Measurements from ENCODE around the gene CHST8.

CHST8 gene

DNA sequence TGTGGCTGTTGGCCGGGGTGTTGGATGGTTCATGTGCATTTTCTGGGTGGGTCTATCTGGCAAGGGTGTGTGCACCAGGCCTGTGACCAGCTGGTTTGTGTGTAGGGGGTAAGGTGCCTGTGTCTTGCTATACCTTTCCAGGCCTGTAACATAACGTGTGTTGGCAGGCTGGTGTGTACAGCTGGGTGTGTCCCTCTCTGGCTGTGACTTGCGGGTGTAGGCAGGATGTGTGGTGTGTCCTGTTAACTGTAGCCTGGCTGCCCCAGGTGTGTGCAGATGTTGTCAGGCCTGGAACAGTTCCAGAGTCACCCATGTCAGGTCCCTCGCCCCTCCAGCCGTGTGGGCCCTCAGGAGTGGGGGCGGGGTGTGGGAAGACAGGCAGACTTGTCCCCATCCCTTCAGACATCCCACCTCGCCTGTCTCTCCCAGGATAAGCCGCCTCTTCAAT, 184.7 kb downstream of the CHST8 start:
- ChIA-PET CTCF (interaction anchor here (1.3 kb wide), 1 partner anchor 9 kb away, joined by 3 read pairs; no protein-coding TSS in a partner anchor), POLR2A (no interaction called here)
- no peaks in the 10 kb centered on the region for H3K4me1 ChIP-seq (ENCODE audit: control extremely low read depth in 1 of 4, control insufficient read depth in 4 of 4, insufficient read depth in 4 of 4, low read length in 3 of 4)
- WGBS (ENCODE audit: insufficient coverage) = 93% methylated on average over 3 of the region's 8 CpGs
- H3K4me3 ChIP-seq (ENCODE audit: control insufficient read depth in 1 of 7, extremely low read depth in 1 of 7, insufficient read depth in 4 of 7, low read depth in 2 of 7, low read length in 6 of 7) = no peak overlapping the region
- H3K9me3 ChIP-seq (ENCODE audit: control extremely low read depth in 1 of 5, control insufficient read depth in 4 of 5, insufficient read depth in 2 of 5, low read depth in 1 of 5, low read length in 4 of 5) = no peaks in the 10 kb centered on the region
- no peak overlapping the region for H3K27ac ChIP-seq (ENCODE audit: insufficient read depth in 1 of 2, low read depth in 1 of 2, low read length in 2 of 2, poor library complexity in 1 of 2, severe bottlenecking in 2 of 2)
- peaks cover 0 to 80% (median 58%) of the 10 kb centered on the region in 4 experiments for H3K36me3 ChIP-seq (ENCODE audit: control insufficient read depth in 4 of 4, insufficient read depth in 4 of 4, low read length in 3 of 4)
- H3K27me3 ChIP-seq (replicated peaks in 2 of 5; ENCODE audit: control insufficient read depth in 4 of 5, insufficient read depth in 5 of 5, low read length in 4 of 5) = no peaks in the 10 kb centered on the region
- DNase-seq = no peak

DNA sequence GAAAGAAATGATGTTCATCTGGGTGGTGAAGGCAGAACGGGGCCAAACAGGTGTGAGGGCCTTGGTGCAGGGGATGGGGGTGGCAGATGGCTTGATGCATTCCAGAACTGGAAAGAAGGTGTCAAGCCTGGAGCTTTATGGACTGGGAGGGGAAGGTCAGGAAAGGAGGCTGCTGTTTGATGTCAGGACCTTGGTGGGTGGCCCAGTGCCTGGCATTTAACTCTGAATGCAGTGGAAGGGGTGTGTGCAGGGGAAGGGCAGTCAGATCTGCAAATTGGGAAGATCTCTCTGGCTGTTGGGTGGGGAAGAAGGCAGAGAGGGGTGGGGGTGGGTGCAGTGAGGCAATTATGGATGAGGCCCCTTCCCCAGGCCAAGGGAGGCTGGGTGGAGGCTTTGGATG, 186.6 kb downstream of the CHST8 start:
- Histone ChIP-seq H3K27ac (ENCODE audit: insufficient read depth in 1 of 2, low read depth in 1 of 2, low read length in 2 of 2, poor library complexity in 1 of 2, severe bottlenecking in 2 of 2) (no peak overlapping the region), H3K27me3 (replicated peaks in 2 of 5; ENCODE audit: control insufficient read depth in 4 of 5, insufficient read depth in 5 of 5, low read length in 4 of 5) (no peaks in the 10 kb centered on the region), H3K36me3 (ENCODE audit: control insufficient read depth in 4 of 4, insufficient read depth in 4 of 4, low read length in 3 of 4) (peaks cover 0 to 77% (median 59%) of the 10 kb centered on the region in 4 experiments), H3K9me3 (ENCODE audit: control extremely low read depth in 1 of 5, control insufficient read depth in 4 of 5, insufficient read depth in 2 of 5, low read depth in 1 of 5, low read length in 4 of 5) (no peaks in the 10 kb centered on the region), H3K4me3 (ENCODE audit: control insufficient read depth in 1 of 7, extremely low read depth in 1 of 7, insufficient read depth in 4 of 7, low read depth in 2 of 7, low read length in 6 of 7) (no peak overlapping the region), H3K4me1 (ENCODE audit: control extremely low read depth in 1 of 4, control insufficient read depth in 4 of 4, insufficient read depth in 4 of 4, low read length in 3 of 4) (peaks cover 0 to 7% (median 0%) of the 10 kb centered on the region in 4 experiments)
- 100% methylated on average over 1 of the region's 1 CpG for WGBS (ENCODE audit: insufficient coverage)
- DNase-seq = no peak
- ChIA-PET CTCF (no interaction called here), POLR2A (no interaction called here)

DNA sequence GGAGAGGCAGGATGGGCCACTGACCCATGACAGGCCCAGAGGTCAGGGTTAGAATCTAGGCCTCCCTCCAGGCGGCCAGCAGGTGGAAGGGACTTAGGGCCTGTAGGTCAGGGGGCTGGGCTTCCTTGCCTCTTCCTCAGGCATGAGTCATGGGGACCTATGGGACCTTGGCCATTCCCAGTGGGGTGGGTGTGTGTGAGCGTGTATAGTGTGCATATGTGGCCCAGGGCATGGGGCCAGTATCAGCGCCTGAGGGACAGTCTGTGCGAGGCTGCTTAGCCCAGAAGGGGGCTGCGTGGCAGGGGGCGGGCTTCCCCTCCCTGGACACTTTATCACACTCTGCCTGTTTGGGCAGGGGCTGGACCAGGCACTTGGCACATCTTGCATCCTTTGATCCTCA, 188.2 kb downstream of the CHST8 start:
- 96% methylated on average over 6 of the region's 6 CpGs for WGBS (ENCODE audit: insufficient coverage)
- Histone ChIP-seq H3K4me1 (ENCODE audit: control extremely low read depth in 1 of 4, control insufficient read depth in 4 of 4, insufficient read depth in 4 of 4, low read length in 3 of 4) (peaks cover 0 to 7% (median 0%) of the 10 kb centered on the region in 4 experiments), H3K27me3 (replicated peaks in 2 of 5; ENCODE audit: control insufficient read depth in 4 of 5, insufficient read depth in 5 of 5, low read length in 4 of 5) (no peaks in the 10 kb centered on the region), H3K4me3 (ENCODE audit: control insufficient read depth in 1 of 7, extremely low read depth in 1 of 7, insufficient read depth in 4 of 7, low read depth in 2 of 7, low read length in 6 of 7) (no peak overlapping the region), H3K27ac (ENCODE audit: insufficient read depth in 1 of 2, low read depth in 1 of 2, low read length in 2 of 2, poor library complexity in 1 of 2, severe bottlenecking in 2 of 2) (no peak overlapping the region), H3K9me3 (ENCODE audit: control extremely low read depth in 1 of 5, control insufficient read depth in 4 of 5, insufficient read depth in 2 of 5, low read depth in 1 of 5, low read length in 4 of 5) (no peaks in the 10 kb centered on the region), H3K36me3 (ENCODE audit: control insufficient read depth in 4 of 4, insufficient read depth in 4 of 4, low read length in 3 of 4) (peaks cover 0 to 67% (median 49%) of the 10 kb centered on the region in 4 experiments)
- ChIA-PET POLR2A (no interaction called here), CTCF (interaction anchor here (1.2 to 1.5 kb wide), 2 partner anchors 9 to 15 kb away, joined by 3 read pairs; no protein-coding TSS in a partner anchor)
- DNase-seq = no peak

DNA sequence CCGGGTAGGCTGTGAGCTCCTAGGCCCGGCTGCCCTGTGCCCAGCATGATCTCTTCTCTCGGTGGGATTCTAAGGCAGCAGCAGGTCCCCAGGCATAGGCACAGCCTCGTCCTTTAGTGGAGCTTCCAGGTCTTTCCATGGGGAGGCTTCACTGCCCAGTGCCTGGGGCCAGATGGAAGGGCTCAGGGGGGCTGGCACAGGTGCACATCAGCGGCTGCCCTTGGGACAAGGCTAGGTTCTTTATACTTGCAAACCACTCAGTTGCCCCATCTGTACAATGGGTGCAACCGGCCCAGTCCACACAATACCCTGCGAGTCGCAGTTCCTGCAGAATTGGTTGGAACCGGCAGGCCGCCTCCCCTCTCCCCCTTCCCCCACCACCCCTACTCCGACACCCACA, 189.1 kb downstream of the CHST8 start:
- DNase-seq = no peak
- Histone ChIP-seq H3K27ac (ENCODE audit: insufficient read depth in 1 of 2, low read depth in 1 of 2, low read length in 2 of 2, poor library complexity in 1 of 2, severe bottlenecking in 2 of 2) (no peak overlapping the region), H3K9me3 (ENCODE audit: control extremely low read depth in 1 of 5, control insufficient read depth in 4 of 5, insufficient read depth in 2 of 5, low read depth in 1 of 5, low read length in 4 of 5) (no peaks in the 10 kb centered on the region), H3K36me3 (ENCODE audit: control insufficient read depth in 4 of 4, insufficient read depth in 4 of 4, low read length in 3 of 4) (peaks cover 0 to 60% (median 44%) of the 10 kb centered on the region in 4 experiments), H3K4me1 (ENCODE audit: control extremely low read depth in 1 of 4, control insufficient read depth in 4 of 4, insufficient read depth in 4 of 4, low read length in 3 of 4) (peaks cover 0 to 10% (median 7%) of the 10 kb centered on the region in 4 experiments), H3K27me3 (replicated peaks in 2 of 5; ENCODE audit: control insufficient read depth in 4 of 5, insufficient read depth in 5 of 5, low read length in 4 of 5) (no peaks in the 10 kb centered on the region), H3K4me3 (ENCODE audit: control insufficient read depth in 1 of 7, extremely low read depth in 1 of 7, insufficient read depth in 4 of 7, low read depth in 2 of 7, low read length in 6 of 7) (no peak overlapping the region)
- ChIA-PET CTCF (interaction anchor here (1.2 to 1.5 kb wide), 2 partner anchors 10 to 16 kb away, joined by 3 read pairs; no protein-coding TSS in a partner anchor), POLR2A (no interaction called here)
- WGBS (ENCODE audit: insufficient coverage) = 100% methylated on average over 5 of the region's 11 CpGs

DNA sequence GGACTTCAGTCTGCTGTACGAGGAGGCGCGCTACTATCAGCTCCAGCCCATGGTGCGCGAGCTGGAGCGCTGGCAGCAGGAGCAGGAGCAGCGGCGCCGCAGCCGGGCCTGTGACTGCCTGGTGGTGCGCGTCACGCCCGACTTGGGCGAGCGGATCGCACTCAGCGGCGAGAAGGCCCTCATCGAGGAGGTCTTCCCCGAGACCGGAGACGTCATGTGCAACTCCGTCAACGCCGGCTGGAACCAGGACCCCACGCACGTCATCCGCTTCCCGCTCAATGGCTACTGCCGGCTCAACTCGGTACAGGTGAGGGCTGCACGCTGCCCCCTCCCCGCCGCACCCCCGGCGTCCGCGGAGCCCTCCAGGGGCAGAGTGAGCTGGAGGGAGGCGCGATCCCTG, 189.5 kb downstream of the CHST8 start:
- Histone ChIP-seq H3K27ac (ENCODE audit: insufficient read depth in 1 of 2, low read depth in 1 of 2, low read length in 2 of 2, poor library complexity in 1 of 2, severe bottlenecking in 2 of 2) (no peak overlapping the region), H3K4me3 (ENCODE audit: control insufficient read depth in 1 of 7, extremely low read depth in 1 of 7, insufficient read depth in 4 of 7, low read depth in 2 of 7, low read length in 6 of 7) (no peak overlapping the region), H3K27me3 (replicated peaks in 2 of 5; ENCODE audit: control insufficient read depth in 4 of 5, insufficient read depth in 5 of 5, low read length in 4 of 5) (no peaks in the 10 kb centered on the region), H3K36me3 (ENCODE audit: control insufficient read depth in 4 of 4, insufficient read depth in 4 of 4, low read length in 3 of 4) (peaks cover 0 to 59% (median 39%) of the 10 kb centered on the region in 4 experiments), H3K9me3 (ENCODE audit: control extremely low read depth in 1 of 5, control insufficient read depth in 4 of 5, insufficient read depth in 2 of 5, low read depth in 1 of 5, low read length in 4 of 5) (no peaks in the 10 kb centered on the region), H3K4me1 (ENCODE audit: control extremely low read depth in 1 of 4, control insufficient read depth in 4 of 4, insufficient read depth in 4 of 4, low read length in 3 of 4) (peaks cover 0 to 12% (median 9%) of the 10 kb centered on the region in 4 experiments)
- WGBS (ENCODE audit: insufficient coverage) = 99% methylated on average over 40 of the region's 41 CpGs
- CTCF ChIA-PET = interaction anchor here (1.0 to 1.5 kb wide), 3 partner anchors 10 to 16 kb away, joined by 3 to 5 read pairs (median 3); no protein-coding TSS in a partner anchor
- POLR2A ChIA-PET = no interaction called here
- DNase-seq = no peak

DNA sequence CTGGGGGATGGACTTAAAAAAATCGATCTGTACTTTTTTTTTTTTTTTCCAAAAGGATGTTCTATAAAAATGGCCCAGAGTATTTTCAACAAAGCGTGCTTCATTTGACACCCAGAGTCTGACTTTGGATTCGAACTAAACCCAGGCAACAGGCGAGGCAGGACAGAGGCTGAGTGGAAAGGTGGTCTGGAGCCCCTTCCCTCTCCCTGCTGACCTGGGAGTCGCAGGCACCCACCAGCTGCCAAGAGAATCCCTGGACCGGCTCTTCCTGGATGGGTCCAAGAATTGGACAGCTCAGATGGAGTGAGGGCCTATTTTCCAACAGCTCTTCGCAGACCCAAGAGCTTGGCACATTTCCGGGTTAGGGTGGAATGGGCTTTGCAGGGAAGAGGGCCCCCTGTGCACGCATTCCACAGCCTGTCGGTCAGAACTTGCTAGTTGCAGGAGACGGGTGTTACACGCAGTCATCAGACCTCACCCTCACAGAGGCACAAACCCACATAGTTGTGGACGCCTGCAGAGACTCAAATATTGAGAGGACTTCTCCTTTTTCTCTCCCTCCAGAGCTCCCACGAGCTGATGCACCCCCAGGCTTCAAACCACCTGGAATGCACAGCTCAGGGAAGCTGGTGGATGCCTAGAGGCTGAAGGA, 190.1 kb downstream of the CHST8 start:
- H3K4me1 ChIP-seq (ENCODE audit: control extremely low read depth in 1 of 4, control insufficient read depth in 4 of 4, insufficient read depth in 4 of 4, low read length in 3 of 4) = peaks cover 0 to 16% (median 12%) of the 10 kb centered on the region in 4 experiments
- DNase-seq = no peak
- H3K4me3 ChIP-seq (ENCODE audit: control insufficient read depth in 1 of 7, extremely low read depth in 1 of 7, insufficient read depth in 4 of 7, low read depth in 2 of 7, low read length in 6 of 7) = no peak overlapping the region
- H3K36me3 ChIP-seq (ENCODE audit: control insufficient read depth in 4 of 4, insufficient read depth in 4 of 4, low read length in 3 of 4) = peaks cover 0 to 53% (median 35%) of the 10 kb centered on the region in 4 experiments
- no peaks in the 10 kb centered on the region for H3K27me3 ChIP-seq (replicated peaks in 2 of 5; ENCODE audit: control insufficient read depth in 4 of 5, insufficient read depth in 5 of 5, low read length in 4 of 5)
- H3K27ac ChIP-seq (ENCODE audit: insufficient read depth in 1 of 2, low read depth in 1 of 2, low read length in 2 of 2, poor library complexity in 1 of 2, severe bottlenecking in 2 of 2) = no peak overlapping the region
- ChIA-PET CTCF (interaction anchor here (1.0 to 1.2 kb wide), 2 partner anchors 10 to 17 kb away, joined by 3 to 5 read pairs; no protein-coding TSS in a partner anchor), POLR2A (no interaction called here)
- H3K9me3 ChIP-seq (ENCODE audit: control extremely low read depth in 1 of 5, control insufficient read depth in 4 of 5, insufficient read depth in 2 of 5, low read depth in 1 of 5, low read length in 4 of 5) = no peaks in the 10 kb centered on the region
- 88% methylated on average over 10 of the region's 14 CpGs for WGBS (ENCODE audit: insufficient coverage)
